DND-41 (cell line): ENCODE results near the gene AHNAK2.

Source experiments
- EZH2 ChIP-seq: IDR thresholded peaks from 3 replicates; pipeline ENCODE4 v1.6.1; 2012; ENCODE audit warnings: borderline replicate concordance, low read depth, mild to moderate bottlenecking, moderate library complexity, low read length, inconsistent platforms; ENCODE audit not compliant: severe bottlenecking
- TF ChIP-seq, protein P1 (sequence below): IDR thresholded peaks from 2 replicates; pipeline ENCODE4 v1.5.1; 2012; ENCODE audit warnings: borderline replicate concordance, low read length, moderate library complexity, mild to moderate bottlenecking; ENCODE audit not compliant: poor library complexity, severe bottlenecking; ENCODE audit errors: extremely low read depth

- TF ChIP-seq, protein P1, sequence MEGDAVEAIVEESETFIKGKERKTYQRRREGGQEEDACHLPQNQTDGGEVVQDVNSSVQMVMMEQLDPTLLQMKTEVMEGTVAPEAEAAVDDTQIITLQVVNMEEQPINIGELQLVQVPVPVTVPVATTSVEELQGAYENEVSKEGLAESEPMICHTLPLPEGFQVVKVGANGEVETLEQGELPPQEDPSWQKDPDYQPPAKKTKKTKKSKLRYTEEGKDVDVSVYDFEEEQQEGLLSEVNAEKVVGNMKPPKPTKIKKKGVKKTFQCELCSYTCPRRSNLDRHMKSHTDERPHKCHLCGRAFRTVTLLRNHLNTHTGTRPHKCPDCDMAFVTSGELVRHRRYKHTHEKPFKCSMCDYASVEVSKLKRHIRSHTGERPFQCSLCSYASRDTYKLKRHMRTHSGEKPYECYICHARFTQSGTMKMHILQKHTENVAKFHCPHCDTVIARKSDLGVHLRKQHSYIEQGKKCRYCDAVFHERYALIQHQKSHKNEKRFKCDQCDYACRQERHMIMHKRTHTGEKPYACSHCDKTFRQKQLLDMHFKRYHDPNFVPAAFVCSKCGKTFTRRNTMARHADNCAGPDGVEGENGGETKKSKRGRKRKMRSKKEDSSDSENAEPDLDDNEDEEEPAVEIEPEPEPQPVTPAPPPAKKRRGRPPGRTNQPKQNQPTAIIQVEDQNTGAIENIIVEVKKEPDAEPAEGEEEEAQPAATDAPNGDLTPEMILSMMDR, result no peak
- TF ChIP-seq EZH2, result no peak
Measured at GRCh38 chr14:104895207-104895785, 82.9 kb downstream of the AHNAK2 start.
